ENCODE data around the gene ADAMTS5. TPM values are rescaled to one million over a fixed set of nuclear protein-coding genes. Genes with fewer than 3 reads are reported as not detected.

ADAMTS5 gene
- total RNA-seq, 1 donor from 2014 or later, result 14.1 TPM

- no peaks in the 10 kb centered on the region for H3K36me3 Mint-ChIP-seq (ENCODE audit: low read depth, unreplicated experiment)
- peaks cover 3% of the 10 kb centered on the region for H3K4me1 Mint-ChIP-seq (ENCODE audit: low read depth, unreplicated experiment)
- no peak overlapping the region for H2AFZ ChIP-seq (ENCODE audit: low read depth, low read length)
These were observed 42.9 kb downstream of the ADAMTS5 start for GRCh38 chr21:26923986-26924385.

GRCh38 chr21:26920055-26920454 is 46.8 kb downstream of the ADAMTS5 start:
- Mint-ChIP-seq H3K4me3 (ENCODE audit: unreplicated experiment) (no peak overlapping the region), H3K4me1 (ENCODE audit: low read depth, unreplicated experiment) (peaks cover 20% of the 10 kb centered on the region), H3K9me3 (ENCODE audit: unreplicated experiment) (no peaks in the 10 kb centered on the region), H3K27me3 (ENCODE audit: low read depth, unreplicated experiment) (no peaks in the 10 kb centered on the region), H3K36me3 (ENCODE audit: low read depth, unreplicated experiment) (no peaks in the 10 kb centered on the region), H3K27ac (ENCODE audit: unreplicated experiment) (no peak overlapping the region)
- Histone ChIP-seq H2AFZ (ENCODE audit: low read depth, low read length) (no peak overlapping the region), H3K4me2 (ENCODE audit: low read length) (no peak overlapping the region), H4K20me1 (ENCODE audit: insufficient read depth, low read length) (no peaks in the 10 kb centered on the region), H3K79me2 (ENCODE audit: insufficient read depth, low read length) (no peaks in the 10 kb centered on the region), H3K9me3 (ENCODE audit: insufficient read depth, low read depth, low read length) (no peaks in the 10 kb centered on the region), H3K4me3 (ENCODE audit: insufficient read depth, low read depth, low read length) (no peak overlapping the region), H3K27me3 (ENCODE audit: insufficient read depth, low read length) (no peaks in the 10 kb centered on the region), H3K9ac (ENCODE audit: low read length) (no peak overlapping the region), H3K4me1 (ENCODE audit: insufficient read depth, low read length) (no peaks in the 10 kb centered on the region), H3K27ac (ENCODE audit: low read depth, low read length) (no peak overlapping the region), H3K36me3 (ENCODE audit: insufficient read depth, low read length) (no peaks in the 10 kb centered on the region)
- FAIRE-seq (no peak), DNase-seq (ENCODE audit: low read depth) (no peak)
- no peak for TF ChIP-seq EZH2 (IDR thresholded peaks at IDR 0.05; ENCODE audit: insufficient read depth, low read length)
- no peak for TF ChIP-seq CTCF (IDR thresholded peaks at IDR 0.05; ENCODE audit: insufficient read depth, low read depth, low read length)

More at GRCh38 chr21:26923986-26924385, 42.9 kb downstream of the ADAMTS5 start:
- H3K27me3 Mint-ChIP-seq (ENCODE audit: low read depth, unreplicated experiment), result no peaks in the 10 kb centered on the region
- no peak overlapping the region for H3K27ac Mint-ChIP-seq (ENCODE audit: unreplicated experiment)
- H3K27me3 ChIP-seq (ENCODE audit: insufficient read depth, low read length), result no peaks in the 10 kb centered on the region
- H3K4me3 Mint-ChIP-seq (ENCODE audit: unreplicated experiment), result no peak overlapping the region
- no peak overlapping the region for H3K4me2 ChIP-seq (ENCODE audit: low read length)
- no peaks in the 10 kb centered on the region for H3K9me3 Mint-ChIP-seq (ENCODE audit: unreplicated experiment)
- H3K9ac ChIP-seq (ENCODE audit: low read length), result no peak overlapping the region
- H3K9me3 ChIP-seq (ENCODE audit: insufficient read depth, low read depth, low read length), result no peaks in the 10 kb centered on the region
- H4K20me1 ChIP-seq (ENCODE audit: insufficient read depth, low read length), result no peaks in the 10 kb centered on the region
- no peaks in the 10 kb centered on the region for H3K4me1 ChIP-seq (ENCODE audit: insufficient read depth, low read length)
- no peak overlapping the region for H3K4me3 ChIP-seq (ENCODE audit: insufficient read depth, low read depth, low read length)
- no peaks in the 10 kb centered on the region for H3K79me2 ChIP-seq (ENCODE audit: insufficient read depth, low read length)
- no peak for TF ChIP-seq CTCF (IDR thresholded peaks at IDR 0.05; ENCODE audit: insufficient read depth, low read depth, low read length)
- no peak for TF ChIP-seq EZH2 (IDR thresholded peaks at IDR 0.05; ENCODE audit: insufficient read depth, low read length)
- no peak for FAIRE-seq
- H3K36me3 ChIP-seq (ENCODE audit: insufficient read depth, low read length), result no peaks in the 10 kb centered on the region
- no peak for DNase-seq (ENCODE audit: low read depth)
- H3K27ac ChIP-seq (ENCODE audit: low read depth, low read length), result no peak overlapping the region

GRCh38 chr21:26918323-26919079 is 48.4 kb downstream of the ADAMTS5 start:
- DNase-seq (ENCODE audit: low read depth) (peak; percentile 1), FAIRE-seq (peak; percentile 67)
- no peak overlapping the region for H3K4me3 Mint-ChIP-seq (ENCODE audit: unreplicated experiment)

More at GRCh38 chr21:26918323-26919079, 48.4 kb downstream of the ADAMTS5 start:
- Histone ChIP-seq H3K4me3 (ENCODE audit: insufficient read depth, low read depth, low read length) (no peak overlapping the region), H3K79me2 (ENCODE audit: insufficient read depth, low read length) (no peaks in the 10 kb centered on the region), H3K4me2 (ENCODE audit: low read length) (no peak overlapping the region), H4K20me1 (ENCODE audit: insufficient read depth, low read length) (no peaks in the 10 kb centered on the region), H2AFZ (ENCODE audit: low read depth, low read length) (no peak overlapping the region), H3K27me3 (ENCODE audit: insufficient read depth, low read length) (no peaks in the 10 kb centered on the region), H3K9me3 (ENCODE audit: insufficient read depth, low read depth, low read length) (no peaks in the 10 kb centered on the region), H3K9ac (ENCODE audit: low read length) (no peak overlapping the region), H3K36me3 (ENCODE audit: insufficient read depth, low read length) (no peaks in the 10 kb centered on the region), H3K4me1 (ENCODE audit: insufficient read depth, low read length) (no peaks in the 10 kb centered on the region), H3K27ac (ENCODE audit: low read depth, low read length) (no peak overlapping the region)
- TF ChIP-seq EZH2 (IDR thresholded peaks at IDR 0.05; ENCODE audit: insufficient read depth, low read length), result no peak
- TF ChIP-seq CTCF (IDR thresholded peaks at IDR 0.05; ENCODE audit: insufficient read depth, low read depth, low read length), result no peak
- Mint-ChIP-seq H3K27me3 (ENCODE audit: low read depth, unreplicated experiment) (no peaks in the 10 kb centered on the region), H3K27ac (ENCODE audit: unreplicated experiment) (no peak overlapping the region), H3K9me3 (ENCODE audit: unreplicated experiment) (peaks cover 6% of the 10 kb centered on the region), H3K36me3 (ENCODE audit: low read depth, unreplicated experiment) (no peaks in the 10 kb centered on the region), H3K4me1 (ENCODE audit: low read depth, unreplicated experiment) (peaks cover 20% of the 10 kb centered on the region)

Measured in astrocyte (in vitro differentiated cells and primary cell).